Adrenal gland (tissue), 5 donors: ENCODE data around the gene C6orf47.

Experiments
- POLR2A ChIP-seq, 2 donors: fragments of 450-650 bp; IDR thresholded peaks; one replicate each; pipeline ENCODE4 v1.6.1; 2017; ENCODE audit warnings: antibody characterized with exemption in 2 of 2, mild to moderate bottlenecking in 2 of 2, moderate library complexity in 1 of 2
- TF ChIP-seq, protein P1 (sequence below), 6 experiments: fragments of 450-650 bp in 4 of 6; fragments of 200-600 bp in 2 of 6; sonication (generic) in 1 of 6; IDR thresholded peaks; 1 replicate in 5 of 6; 2 replicates in 1 of 6; pipeline versions ENCODE4 v1.5.1 to v1.8.0; 2016 to 2021; ENCODE audit warnings: antibody characterized with exemption in 6 of 6, mild to moderate bottlenecking in 2 of 6, moderate library complexity in 1 of 6
- donor health status: DM: no; HTN: no; CAD: no.

DNA sequence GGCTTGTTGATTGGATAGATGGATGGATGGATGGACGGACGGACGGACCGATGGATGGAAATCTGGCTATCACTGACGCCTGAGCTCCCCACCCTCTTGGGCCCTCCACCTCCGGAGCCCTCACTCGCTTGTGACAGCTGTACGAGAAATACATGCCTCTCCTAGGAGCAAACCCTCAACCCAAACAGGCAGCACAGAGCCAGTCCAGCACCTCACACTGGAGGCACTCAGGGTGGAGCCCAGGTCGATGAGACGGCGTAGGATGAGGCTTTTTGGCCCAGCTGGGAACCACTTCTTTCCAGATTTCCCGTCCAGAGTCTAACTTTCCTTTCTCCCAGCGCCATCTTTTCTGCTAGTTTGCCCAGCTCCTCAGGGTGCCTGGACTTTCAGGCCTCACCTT lies 23.0 kb upstream of the C6orf47 start:
- no peak for TF ChIP-seq POLR2A (IDR thresholded peaks at IDR 0.05)
- TF ChIP-seq, protein P1, sequence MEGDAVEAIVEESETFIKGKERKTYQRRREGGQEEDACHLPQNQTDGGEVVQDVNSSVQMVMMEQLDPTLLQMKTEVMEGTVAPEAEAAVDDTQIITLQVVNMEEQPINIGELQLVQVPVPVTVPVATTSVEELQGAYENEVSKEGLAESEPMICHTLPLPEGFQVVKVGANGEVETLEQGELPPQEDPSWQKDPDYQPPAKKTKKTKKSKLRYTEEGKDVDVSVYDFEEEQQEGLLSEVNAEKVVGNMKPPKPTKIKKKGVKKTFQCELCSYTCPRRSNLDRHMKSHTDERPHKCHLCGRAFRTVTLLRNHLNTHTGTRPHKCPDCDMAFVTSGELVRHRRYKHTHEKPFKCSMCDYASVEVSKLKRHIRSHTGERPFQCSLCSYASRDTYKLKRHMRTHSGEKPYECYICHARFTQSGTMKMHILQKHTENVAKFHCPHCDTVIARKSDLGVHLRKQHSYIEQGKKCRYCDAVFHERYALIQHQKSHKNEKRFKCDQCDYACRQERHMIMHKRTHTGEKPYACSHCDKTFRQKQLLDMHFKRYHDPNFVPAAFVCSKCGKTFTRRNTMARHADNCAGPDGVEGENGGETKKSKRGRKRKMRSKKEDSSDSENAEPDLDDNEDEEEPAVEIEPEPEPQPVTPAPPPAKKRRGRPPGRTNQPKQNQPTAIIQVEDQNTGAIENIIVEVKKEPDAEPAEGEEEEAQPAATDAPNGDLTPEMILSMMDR (IDR thresholded peaks at IDR 0.05), result no peak
